Fibroblast of mammary gland (primary cell): ENCODE results near the gene FGD6.

Experiments used
- DNase-seq: peaks from one replicate; pipeline ENCODE4 v3.0.0-alpha.2; 2010; ENCODE audit warnings: low read depth
- H3K4me3 ChIP-seq: 2 replicates; pipeline ENCODE4 v1.5.1; 2011; ENCODE audit warnings: low read depth, mild to moderate bottlenecking, low read length, moderate library complexity; ENCODE audit not compliant: control insufficient read depth
- CTCF ChIP-seq: conservative IDR thresholded peaks from 2 replicates; pipeline ENCODE4 v1.5.1; 2011; ENCODE audit warnings: low read depth, low read length, inconsistent platforms; ENCODE audit not compliant: control insufficient read depth, insufficient read depth

Gene FGD6

GRCh38 chr12:95208678-95209077, 8.6 kb downstream of the FGD6 start:
- TF ChIP-seq CTCF = no peak
- DNase-seq = no peak
- H3K4me3 ChIP-seq = no peak overlapping the region

GRCh38 chr12:95207407-95207806, 9.9 kb downstream of the FGD6 start:
- no peak overlapping the region for H3K4me3 ChIP-seq
- no peak for DNase-seq
- TF ChIP-seq CTCF = no peak

GRCh38 chr12:95206916-95207315, 10.4 kb downstream of the FGD6 start:
- H3K4me3 ChIP-seq = no peak overlapping the region
- TF ChIP-seq CTCF = no peak
- no peak for DNase-seq

DNA sequence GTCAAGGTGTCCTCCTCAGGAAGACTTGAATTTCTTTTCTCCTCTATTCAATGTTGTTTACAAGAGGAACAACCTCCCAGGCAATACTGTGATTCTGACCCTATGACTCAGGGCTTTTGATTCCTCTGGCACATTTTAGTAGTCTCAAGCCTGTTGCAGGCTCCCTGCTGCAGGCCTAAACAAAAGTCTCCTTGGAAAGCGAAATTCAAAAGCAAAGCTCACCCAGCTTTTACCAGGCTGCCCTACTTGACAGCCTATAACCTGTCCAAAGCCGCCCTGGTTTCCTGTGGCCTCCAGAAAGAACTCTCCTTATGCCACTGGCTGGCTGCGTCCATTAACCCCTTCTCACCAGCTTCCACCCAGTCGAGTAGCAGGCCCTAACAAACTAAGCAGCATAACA, 11.6 kb downstream of the FGD6 start:
- DNase-seq = peak; percentile 88
- TF ChIP-seq CTCF = no peak
- no peak overlapping the region for H3K4me3 ChIP-seq

DNA sequence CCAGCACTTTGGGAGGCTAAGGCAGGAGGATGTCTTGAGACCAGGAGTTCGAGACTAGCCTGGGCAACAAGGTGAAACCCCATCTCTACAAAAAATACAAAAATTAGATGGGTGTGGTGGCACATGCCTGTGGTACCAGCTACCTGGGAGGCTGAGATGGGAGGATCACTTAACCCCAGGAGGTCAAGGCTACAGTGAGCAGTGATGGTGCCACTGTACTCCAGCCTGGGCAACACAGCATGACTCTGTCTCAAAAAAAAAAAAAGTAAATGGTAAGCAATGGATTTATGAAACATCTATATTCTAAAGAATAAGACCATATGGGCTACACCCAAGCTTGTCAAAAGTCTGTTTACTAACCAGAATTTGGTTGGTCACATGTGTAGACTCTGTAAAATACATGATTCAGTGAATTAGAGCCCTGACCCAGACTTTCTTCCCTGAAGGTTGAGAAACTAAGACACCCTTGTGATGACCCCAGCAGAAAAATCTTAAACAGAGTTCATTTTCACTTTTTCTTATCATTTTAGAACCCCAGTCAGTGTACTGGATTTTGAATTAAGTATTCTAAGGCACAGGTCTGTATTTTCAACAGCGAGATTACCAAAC, 12.1 kb downstream of the FGD6 start:
- TF ChIP-seq CTCF = no peak
- DNase-seq = peak; percentile 20
- no peak overlapping the region for H3K4me3 ChIP-seq

DNA sequence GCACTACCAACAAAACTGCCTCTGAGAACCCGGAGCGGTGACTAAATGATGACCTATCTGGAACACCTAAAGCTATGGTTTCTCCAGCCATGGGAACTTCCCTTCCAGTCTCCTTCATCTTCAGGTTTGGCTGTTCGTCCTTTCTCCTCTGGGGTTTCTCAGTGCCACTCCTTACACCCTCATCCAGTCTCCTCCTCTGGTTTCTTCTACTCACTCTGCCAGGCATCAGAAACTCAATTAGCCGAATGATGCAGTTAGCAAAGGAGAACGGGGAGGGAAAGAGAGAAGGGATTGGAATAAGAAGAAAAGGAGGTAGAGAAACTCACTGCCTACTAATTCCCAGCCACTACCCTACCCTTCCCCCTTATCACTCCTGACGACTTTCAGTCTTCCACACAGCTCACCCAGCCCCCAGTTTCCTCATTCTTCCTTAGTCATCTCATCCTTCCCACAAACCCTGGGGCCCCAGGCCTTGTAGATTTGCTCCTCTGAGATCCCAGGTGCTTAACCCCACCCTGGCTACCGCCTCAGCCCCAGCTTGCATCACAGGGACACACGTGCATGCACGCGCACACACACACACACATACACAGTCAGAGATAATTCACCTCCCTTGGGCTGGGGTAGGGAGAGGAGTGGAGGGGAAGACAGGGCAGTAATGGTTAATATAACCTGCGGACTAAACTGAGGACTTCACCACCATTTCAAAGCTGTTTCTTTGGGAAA, 13.0 kb downstream of the FGD6 start:
- no peak for TF ChIP-seq CTCF
- DNase-seq = peak; percentile 88
- H3K4me3 ChIP-seq = no peak overlapping the region

GRCh38 chr12:95203487-95204030, 13.7 kb downstream of the FGD6 start:
- DNase-seq = no peak
- TF ChIP-seq CTCF = no peak
- H3K4me3 ChIP-seq = no peak overlapping the region
